Measurements from ENCODE around the gene GBX2.

Gene GBX2

DNA sequence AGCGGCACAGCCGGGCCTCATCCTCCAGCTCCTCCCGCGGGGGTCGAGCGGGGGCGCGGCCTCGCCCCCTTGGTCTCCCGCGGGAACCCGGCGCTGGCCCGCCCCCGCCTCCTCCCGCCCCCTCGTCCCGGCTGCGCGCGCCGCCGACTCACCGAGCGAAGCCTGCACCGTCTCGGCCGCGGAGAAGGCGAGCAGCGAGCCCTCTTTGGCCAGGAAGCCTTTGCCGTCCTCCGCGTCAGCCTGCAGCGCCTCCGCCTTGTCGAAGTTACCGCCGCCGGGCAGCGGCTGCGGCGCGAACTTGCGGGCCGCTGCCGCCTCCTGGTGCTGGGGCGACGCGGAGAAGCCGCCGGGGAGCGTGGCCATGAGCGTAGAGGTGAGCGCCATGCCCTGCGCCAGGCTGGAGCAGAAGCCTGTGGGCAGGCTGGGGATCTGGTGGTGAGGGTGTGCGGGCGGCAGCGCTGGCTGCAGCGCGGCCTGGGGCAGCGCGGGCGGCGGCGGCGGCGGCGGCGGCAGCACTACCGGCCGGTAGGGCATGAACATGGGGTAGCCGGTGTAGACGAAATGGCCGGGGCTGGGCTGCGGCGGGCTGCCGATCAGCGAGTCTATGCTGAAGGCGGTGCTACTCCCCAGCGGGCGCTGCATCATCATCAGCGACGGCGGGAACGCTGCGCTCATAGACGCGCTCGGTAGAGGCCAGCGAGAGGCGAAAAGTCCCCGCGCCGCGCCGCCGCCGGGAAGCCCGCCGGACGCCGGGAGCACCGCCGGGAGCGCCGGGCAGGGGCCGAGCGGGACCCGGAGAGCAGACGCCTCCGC, 683 bp downstream of the GBX2 start:
- DNase-seq = peak; percentile 43

GRCh38 chr2:236166796-236167296, 1.3 kb downstream of the GBX2 start:
- DNase-seq = no peak

- no peak for DNase-seq
These were observed 2.1 kb downstream of the GBX2 start for GRCh38 chr2:236165842-236166795.

- no peak for DNase-seq
These were observed 3.0 kb downstream of the GBX2 start for GRCh38 chr2:236164925-236165841.

DNA sequence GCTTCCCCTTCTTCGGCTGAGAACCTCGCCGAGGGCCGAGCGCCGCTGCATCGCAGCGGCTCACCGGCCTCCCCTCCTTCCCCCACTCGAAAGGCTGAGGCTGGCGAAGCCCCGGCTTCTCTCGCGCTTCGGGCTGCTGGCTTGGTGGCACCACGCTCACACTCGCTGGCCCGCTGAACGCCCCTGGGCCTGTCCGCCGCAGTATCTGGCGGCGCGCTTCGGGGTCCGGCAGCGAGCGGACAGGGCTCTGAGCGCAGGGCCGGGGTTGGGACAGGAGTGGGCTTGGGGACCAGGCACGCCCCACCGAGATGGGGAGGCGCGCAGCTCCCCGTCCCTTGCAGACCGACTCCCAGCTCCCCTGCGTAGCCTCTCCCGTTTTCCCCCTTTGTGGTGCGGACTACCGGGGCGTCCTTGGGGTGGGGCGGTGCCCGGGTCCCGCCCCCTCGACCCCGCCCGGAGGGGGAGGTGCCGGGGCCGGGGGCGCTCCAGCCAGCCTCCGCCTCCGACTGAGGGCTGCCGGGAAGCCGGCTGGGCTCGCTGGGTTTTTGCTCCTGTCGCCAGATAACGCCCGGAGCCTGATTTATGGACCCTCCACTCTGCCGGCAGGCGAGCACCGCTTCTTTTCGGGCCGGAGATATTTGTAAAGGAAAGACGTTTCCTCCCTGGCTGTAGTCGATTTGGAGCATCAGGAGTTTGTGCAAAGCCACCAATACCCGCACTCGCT, 3.8 kb downstream of the GBX2 start:
- DNase-seq = no peak

GRCh38 chr2:236163471-236164200, 4.5 kb downstream of the GBX2 start:
- no peak for DNase-seq

DNA sequence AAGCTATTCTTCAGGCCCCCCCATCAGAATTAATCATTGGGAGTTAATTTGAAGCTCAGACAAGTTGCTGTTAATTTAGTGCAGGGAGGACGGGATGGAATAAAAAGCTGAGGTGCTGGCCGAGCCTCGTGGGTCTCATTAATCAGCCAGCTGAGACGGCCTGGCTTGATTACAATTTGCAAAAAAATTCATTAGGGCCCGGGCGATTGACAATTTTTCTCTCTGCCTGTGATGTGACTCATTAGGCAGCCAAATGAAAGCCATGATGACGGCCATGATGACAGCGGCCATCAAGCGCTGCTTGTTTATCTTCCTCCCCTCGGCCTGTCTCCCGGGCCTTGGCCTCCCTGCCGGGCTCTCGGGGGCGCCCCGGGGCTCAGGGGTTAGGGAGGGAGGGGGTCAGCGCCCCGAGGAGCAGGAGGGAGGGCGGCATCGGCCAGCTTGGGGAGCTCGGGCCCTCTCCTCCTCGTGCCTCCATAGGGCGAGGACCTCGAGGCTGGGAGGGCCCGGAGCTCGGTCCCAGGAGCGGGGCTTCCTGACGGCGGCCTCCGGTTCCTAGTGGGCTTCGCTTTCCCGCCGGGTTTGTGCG, 5.2 kb downstream of the GBX2 start:
- DNase-seq = no peak

DNA sequence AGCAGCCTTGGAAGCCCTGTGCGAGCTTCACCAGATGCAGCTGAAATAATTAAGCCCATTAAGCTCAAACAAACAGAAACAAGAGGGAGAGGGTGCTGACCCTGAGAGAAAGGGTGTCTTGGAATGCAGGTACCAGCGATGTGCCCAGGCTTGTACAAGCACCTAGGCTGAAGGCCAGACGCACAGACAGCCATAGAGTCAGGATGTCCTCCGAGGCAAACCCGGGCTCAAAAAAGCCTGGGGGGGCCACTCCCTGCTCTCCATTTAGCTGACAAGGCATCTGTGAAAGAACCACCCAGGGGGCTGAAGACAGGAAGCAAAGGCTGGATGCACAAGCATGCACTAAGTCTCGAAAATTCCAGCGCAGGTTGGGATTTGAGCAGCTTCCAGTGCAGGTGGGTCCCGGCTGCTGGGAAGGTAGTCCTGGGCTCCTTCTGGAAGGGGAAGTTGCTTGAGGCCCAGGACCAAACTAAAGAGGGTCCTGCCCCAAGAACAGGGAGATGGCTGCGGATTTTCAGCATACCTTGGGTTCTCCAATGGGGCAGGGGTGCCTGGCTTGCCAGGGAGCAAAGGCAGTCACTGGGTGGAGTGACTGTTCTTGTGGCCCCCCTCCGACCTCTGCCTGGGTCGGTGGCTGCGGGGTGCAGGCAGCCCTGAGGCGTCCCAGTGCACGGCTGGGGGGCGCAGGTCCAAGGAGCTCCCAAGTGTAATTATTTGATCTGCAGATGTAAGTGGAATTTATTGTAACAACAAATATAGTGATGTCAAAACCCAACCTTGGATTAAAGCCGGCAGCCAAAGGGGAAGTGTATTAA, 5.9 kb downstream of the GBX2 start:
- peak; percentile 56 for DNase-seq

GRCh38 chr2:236161531-236161930, 6.7 kb downstream of the GBX2 start:
- peak; percentile 97 for DNase-seq

- no peak for DNase-seq
These were observed 7.1 kb downstream of the GBX2 start for GRCh38 chr2:236161082-236161462.

DNA sequence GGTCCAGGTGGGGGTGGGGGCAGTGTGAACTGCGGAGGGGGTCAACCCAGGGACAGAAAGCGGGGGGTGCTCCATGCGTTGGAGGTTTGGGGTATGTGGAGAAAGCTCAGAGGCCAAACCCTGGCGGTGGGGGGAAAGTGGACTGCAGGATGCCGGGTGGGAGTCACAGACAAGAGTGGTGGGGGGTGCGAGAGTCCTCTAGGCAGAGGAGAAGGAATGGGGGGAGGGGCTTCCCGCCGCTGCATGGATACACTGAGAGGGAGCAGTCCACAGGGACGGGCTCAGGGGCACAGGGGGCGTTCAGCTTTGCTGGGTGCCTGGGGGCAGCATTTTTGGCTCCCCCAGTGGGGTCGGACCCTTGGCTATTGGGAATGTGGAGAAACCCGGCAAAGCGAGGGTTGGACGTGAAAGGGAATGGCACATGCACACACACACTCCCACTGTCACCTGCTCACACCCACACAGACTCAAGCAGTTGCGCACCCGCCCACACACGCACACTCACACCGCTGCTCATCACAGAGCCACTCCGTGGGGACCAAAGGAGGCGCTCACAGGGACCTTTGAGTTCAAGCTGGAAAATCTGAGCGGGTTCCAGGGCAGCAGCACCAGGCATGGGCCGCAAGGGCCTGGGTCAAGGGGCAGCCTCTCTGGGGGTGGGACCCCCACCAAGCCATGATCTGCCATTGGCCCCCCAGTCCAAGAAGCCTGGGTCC, 7.7 kb downstream of the GBX2 start:
- no peak for DNase-seq

DNA sequence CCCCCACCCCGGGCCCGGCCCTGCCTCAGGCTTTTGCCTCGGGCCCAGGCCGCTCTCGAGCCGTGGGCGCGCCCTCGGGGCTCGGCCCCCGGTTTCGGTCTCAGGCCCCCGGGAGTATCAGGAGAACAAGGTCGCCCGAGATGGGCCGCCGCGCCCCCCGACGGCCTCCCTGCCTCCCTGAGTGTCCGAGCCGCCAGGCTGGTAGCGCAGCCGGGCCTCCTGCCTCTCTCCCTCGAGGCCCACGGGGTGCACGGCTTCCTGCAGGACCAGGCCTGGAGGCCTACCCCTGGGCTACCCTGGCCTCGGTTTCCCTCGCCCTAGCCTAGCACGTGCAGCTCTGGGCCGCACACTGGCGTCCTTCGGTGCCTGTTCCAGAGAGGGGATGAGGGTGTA, 8.4 kb downstream of the GBX2 start:
- DNase-seq = no peak

DNA sequence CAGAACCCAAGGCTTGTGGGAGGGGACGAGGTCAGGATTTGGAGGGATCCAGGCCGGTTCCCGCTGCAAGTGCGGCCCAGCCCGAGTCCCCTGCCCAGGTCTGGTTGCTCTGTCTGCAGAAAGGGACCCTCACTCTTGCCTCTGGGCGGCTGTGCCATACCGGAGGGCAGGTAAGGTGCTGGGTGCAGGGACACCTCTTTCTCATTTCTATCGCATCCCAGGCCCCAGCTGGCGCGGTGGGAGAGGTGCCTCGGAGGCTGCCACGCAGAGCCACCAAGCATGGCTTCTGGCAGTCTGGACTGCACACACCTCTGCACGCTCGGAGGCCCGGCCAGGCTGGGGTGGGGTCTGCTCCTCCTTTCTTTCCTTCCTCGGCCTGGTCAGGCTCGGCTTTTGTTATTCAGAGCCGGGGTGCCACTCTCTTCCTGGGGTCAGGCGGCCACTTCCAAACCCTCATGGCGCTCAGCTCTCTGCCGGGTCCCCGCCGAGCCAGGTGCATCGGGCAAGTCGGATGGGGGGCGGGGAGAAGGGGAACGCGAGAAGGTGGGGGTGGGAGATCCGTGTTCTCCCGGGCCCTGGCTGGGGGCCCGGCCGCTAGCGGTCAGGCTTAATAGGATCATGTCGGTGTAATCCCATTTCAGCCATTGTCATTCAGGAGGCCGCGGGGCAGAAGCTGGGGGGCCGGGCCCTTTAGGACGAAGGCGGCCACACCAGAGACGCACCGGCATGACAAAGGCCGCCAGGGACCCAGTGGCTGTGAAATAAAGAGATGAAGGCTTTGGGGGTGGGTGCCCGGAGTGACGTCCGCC, 9.0 kb downstream of the GBX2 start:
- no peak for DNase-seq

GRCh38 chr2:236157815-236158498, 10.2 kb downstream of the GBX2 start:
- DNase-seq = no peak

DNA sequence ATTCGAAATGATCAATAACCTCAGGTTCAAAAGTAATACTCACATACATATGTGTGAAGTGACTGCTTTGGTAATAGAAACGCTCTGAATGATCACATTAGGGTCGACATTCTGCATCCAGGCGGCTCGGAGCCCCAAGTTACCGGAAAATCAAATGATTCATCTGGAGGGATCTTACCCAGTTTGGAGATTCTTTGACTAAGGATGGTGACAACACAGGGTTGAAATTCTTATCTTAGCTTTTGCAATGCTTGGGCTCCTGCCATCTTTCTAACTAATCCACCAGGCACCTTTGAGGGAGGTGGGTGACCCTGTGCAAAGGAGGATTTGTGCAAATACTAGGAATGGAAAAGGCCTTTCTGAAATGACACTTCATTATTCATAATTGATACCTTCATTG, 10.8 kb downstream of the GBX2 start:
- DNase-seq = no peak

DNA sequence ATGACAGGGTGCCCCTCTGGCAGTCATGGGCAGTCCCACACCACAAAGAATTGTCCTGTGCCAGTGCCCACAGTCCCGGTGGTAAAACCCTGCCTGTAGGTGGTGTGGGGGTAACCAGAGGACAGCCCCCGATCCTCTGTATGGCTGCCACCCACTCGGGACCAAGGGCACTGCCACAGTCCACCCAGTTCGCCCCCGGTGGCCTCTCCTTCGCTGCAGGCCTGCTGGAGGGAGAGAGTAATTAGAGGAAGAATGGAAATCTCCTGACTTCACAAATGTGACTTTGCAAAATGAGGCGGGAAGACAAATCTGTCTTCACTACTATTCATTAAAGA, 11.4 kb downstream of the GBX2 start:
- DNase-seq = no peak

DNA sequence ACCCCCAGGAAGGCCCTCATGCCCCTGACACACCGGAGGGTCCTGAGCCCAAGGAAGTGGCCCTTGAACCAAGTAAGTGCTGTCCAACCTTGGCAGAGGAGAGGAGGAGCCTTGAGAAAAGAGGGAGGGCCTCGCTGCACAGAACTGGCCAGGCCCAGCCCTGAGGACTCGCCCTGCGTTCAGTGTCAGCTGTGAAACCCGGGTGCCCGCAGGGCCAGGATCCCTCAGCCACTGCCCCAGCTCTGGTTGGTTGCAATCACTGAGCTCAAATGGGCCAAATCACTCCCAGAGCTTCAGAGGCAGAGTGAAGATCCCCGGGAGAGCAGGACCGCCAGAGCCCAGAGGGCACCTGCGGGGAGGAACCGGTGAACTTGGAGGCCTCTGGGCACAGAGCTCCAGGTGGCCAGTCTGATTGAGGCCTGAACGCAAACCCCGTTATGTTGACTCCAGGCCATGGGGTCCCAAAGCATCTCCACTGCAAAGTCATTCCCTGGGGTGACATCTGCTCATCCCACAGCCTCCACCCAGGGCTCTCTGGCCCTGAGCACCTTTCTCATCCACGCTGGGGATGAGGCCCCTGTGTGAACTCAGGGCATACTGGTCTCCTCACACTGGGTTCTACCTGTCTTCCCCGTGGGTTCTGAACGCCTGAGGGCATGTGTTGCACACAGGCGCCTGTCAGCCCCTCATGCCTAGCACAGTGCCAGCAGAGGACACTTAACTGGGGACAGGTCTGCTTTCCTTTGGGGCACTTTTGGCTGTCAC, 11.9 kb downstream of the GBX2 start:
- no peak for DNase-seq

Measured in NCI-H526 treated with DMSO at 0.1 percent for 48 hours (cell line).